ENCODE results near the gene NGF.

DNA sequence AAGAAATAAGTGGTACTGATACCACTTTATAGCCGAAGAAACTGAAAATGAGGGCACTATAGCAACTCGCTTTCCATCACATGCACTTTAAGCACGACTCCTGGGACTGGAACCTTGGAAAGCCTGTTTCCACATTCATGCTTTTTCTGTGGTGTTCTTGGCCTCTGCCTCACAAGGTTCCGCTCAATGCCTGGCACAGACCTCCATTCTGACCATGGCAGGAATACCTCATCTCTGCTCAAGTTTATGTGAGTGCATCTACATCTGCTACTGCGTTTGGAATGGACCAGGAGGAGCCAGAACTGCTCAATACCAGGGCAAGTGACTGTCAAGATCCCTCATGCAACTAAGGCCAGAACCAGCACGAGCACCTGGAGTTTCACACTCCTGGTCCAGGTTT lies 11.6 kb downstream of the NGF start:
- no peak for TF ChIP-seq FOS (IDR thresholded peaks at IDR 0.05; ENCODE audit: extremely low read depth, insufficient read length)
- TF ChIP-seq, protein P1, sequence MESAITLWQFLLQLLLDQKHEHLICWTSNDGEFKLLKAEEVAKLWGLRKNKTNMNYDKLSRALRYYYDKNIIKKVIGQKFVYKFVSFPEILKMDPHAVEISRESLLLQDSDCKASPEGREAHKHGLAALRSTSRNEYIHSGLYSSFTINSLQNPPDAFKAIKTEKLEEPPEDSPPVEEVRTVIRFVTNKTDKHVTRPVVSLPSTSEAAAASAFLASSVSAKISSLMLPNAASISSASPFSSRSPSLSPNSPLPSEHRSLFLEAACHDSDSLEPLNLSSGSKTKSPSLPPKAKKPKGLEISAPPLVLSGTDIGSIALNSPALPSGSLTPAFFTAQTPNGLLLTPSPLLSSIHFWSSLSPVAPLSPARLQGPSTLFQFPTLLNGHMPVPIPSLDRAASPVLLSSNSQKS (CRISPR knock-in tag; IDR thresholded peaks at IDR 0.05) = no peak
- no peak for TF ChIP-seq POLR2AphosphoS5 (IDR thresholded peaks at IDR 0.05; ENCODE audit: control insufficient read depth, insufficient read depth, low read depth, low read length)
- no peak for TF ChIP-seq MTA3 (IDR thresholded peaks at IDR 0.05; ENCODE audit: borderline replicate concordance)
- TF ChIP-seq SMAD1 (IDR thresholded peaks at IDR 0.05; ENCODE audit: low read depth, low read length, partially characterized antibody) = no peak
- TF ChIP-seq, protein P2, sequence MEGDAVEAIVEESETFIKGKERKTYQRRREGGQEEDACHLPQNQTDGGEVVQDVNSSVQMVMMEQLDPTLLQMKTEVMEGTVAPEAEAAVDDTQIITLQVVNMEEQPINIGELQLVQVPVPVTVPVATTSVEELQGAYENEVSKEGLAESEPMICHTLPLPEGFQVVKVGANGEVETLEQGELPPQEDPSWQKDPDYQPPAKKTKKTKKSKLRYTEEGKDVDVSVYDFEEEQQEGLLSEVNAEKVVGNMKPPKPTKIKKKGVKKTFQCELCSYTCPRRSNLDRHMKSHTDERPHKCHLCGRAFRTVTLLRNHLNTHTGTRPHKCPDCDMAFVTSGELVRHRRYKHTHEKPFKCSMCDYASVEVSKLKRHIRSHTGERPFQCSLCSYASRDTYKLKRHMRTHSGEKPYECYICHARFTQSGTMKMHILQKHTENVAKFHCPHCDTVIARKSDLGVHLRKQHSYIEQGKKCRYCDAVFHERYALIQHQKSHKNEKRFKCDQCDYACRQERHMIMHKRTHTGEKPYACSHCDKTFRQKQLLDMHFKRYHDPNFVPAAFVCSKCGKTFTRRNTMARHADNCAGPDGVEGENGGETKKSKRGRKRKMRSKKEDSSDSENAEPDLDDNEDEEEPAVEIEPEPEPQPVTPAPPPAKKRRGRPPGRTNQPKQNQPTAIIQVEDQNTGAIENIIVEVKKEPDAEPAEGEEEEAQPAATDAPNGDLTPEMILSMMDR (IDR thresholded peaks at IDR 0.05 in 2 of 3, conservative IDR thresholded peaks at IDR 0.05 in 1 of 3; ENCODE audit: insufficient read depth in 2 of 3, low read depth in 1 of 3, low read length in 3 of 3) = no peak
- no peak for TF ChIP-seq MAFF (IDR thresholded peaks at IDR 0.05; ENCODE audit: low read length)
